IMR-90 (cell line): ENCODE results near the gene SPCS1.

Experiments used
- CEBPB ChIP-seq: IDR thresholded peaks from 2 replicates; pipeline ENCODE4 v1.6.1; 2012; ENCODE audit warnings: low read depth, low read length, improper control_type of control experiment
- MAZ ChIP-seq: IDR thresholded peaks from 2 replicates; pipeline ENCODE4 v1.6.1; 2012; ENCODE audit warnings: low read depth, mild to moderate bottlenecking, low read length, improper control_type of control experiment, moderate library complexity, borderline replicate concordance
- NFE2L2 ChIP-seq: fragments of 150-350 bp; IDR thresholded peaks from 2 replicates; pipeline ENCODE4 v1.6.1; 2016; ENCODE audit warnings: low read depth, mild to moderate bottlenecking, low read length
- POLR2A ChIP-seq: IDR thresholded peaks from 2 replicates; pipeline ENCODE4 v1.6.1; 2012; ENCODE audit warnings: mild to moderate bottlenecking, low read depth, low read length
- SMC3 ChIP-seq: fragments of 150-350 bp; IDR thresholded peaks from 2 replicates; pipeline ENCODE4 v1.6.1; 2016; ENCODE audit warnings: low read depth, mild to moderate bottlenecking, antibody characterized with exemption, low read length, moderate library complexity
- TF ChIP-seq, protein P1 (sequence below): conservative IDR thresholded peaks from 2 replicates; pipeline ENCODE4 v1.5.1; 2012; ENCODE audit warnings: mild to moderate bottlenecking, low read depth, low read length, improper control_type of control experiment

DNA sequence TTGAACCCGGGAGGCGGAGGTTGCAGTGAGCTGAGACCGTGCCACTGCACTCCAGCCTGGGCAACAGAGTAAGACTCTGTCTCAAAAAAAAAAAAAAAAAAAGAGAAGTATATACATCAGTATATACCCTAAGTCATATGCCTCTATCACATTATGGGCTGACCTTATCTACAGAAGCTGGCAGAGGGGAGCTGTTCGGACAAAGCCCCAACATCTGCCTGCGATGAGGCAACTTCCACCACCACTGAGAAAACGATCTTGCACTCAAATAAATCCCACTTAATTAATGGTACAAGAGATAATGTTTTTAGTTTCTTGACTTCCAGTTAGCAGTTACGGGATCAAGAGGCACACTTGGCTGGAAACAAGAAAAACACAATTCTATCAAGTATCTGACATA is 2.6 kb upstream of the SPCS1 start:
- TF ChIP-seq, protein P1, sequence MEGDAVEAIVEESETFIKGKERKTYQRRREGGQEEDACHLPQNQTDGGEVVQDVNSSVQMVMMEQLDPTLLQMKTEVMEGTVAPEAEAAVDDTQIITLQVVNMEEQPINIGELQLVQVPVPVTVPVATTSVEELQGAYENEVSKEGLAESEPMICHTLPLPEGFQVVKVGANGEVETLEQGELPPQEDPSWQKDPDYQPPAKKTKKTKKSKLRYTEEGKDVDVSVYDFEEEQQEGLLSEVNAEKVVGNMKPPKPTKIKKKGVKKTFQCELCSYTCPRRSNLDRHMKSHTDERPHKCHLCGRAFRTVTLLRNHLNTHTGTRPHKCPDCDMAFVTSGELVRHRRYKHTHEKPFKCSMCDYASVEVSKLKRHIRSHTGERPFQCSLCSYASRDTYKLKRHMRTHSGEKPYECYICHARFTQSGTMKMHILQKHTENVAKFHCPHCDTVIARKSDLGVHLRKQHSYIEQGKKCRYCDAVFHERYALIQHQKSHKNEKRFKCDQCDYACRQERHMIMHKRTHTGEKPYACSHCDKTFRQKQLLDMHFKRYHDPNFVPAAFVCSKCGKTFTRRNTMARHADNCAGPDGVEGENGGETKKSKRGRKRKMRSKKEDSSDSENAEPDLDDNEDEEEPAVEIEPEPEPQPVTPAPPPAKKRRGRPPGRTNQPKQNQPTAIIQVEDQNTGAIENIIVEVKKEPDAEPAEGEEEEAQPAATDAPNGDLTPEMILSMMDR, result no peak
- no peak for TF ChIP-seq POLR2A
- no peak for TF ChIP-seq NFE2L2
- TF ChIP-seq CEBPB, result no peak
- TF ChIP-seq SMC3, result no peak
- TF ChIP-seq MAZ, result no peak
